ENCODE results near the gene LRFN2.

Gene LRFN2

DNA sequence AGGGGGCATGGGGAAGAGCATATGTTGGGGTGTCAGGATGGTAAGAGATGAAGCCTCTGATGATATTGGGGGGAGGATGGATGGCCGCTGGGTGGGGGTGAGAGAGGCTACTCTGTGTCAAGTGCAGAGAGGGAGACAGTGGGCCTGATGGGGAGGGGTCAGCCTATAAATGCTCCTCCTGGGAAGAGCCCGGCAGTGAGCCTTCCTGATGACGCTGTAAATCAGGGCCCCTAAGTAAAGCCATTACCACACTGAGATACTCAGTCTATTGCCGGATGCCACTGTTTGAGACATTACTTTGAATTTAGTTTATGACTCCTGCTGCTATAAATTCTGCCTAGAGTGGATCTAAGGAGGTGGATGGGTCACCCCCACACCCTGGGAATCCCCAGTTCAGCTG is 28.1 kb downstream of the LRFN2 start:
- TF ChIP-seq, protein P1, sequence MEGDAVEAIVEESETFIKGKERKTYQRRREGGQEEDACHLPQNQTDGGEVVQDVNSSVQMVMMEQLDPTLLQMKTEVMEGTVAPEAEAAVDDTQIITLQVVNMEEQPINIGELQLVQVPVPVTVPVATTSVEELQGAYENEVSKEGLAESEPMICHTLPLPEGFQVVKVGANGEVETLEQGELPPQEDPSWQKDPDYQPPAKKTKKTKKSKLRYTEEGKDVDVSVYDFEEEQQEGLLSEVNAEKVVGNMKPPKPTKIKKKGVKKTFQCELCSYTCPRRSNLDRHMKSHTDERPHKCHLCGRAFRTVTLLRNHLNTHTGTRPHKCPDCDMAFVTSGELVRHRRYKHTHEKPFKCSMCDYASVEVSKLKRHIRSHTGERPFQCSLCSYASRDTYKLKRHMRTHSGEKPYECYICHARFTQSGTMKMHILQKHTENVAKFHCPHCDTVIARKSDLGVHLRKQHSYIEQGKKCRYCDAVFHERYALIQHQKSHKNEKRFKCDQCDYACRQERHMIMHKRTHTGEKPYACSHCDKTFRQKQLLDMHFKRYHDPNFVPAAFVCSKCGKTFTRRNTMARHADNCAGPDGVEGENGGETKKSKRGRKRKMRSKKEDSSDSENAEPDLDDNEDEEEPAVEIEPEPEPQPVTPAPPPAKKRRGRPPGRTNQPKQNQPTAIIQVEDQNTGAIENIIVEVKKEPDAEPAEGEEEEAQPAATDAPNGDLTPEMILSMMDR (IDR thresholded peaks at IDR 0.05; ENCODE audit: borderline replicate concordance, insufficient read depth, low read depth, low read length): no peak
- H3K4me3 ChIP-seq (ENCODE audit: low read depth, low read length): no peak overlapping the region

DNA sequence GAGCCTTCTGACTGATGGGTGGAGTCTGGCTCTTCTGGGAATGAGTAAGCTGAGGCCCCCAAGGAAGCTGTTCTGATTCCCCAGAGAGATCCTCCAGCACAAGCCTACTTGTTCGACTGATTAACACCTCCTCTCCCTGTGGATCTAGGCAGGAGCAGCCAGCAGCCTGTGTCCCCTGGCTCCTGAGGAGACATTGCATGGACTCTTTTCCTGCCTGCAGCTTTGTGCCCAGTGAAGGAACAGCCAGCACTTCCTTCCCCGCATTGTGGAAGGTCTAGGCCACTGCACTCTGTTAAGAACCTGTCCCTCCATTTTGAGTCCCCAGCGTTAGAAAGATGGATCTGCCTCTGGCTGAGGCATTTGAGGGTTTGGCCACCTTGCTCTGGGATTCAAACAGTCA is 29.1 kb downstream of the LRFN2 start:
- TF ChIP-seq, protein P1 (IDR thresholded peaks at IDR 0.05; ENCODE audit: borderline replicate concordance, insufficient read depth, low read depth, low read length): no peak

DNA sequence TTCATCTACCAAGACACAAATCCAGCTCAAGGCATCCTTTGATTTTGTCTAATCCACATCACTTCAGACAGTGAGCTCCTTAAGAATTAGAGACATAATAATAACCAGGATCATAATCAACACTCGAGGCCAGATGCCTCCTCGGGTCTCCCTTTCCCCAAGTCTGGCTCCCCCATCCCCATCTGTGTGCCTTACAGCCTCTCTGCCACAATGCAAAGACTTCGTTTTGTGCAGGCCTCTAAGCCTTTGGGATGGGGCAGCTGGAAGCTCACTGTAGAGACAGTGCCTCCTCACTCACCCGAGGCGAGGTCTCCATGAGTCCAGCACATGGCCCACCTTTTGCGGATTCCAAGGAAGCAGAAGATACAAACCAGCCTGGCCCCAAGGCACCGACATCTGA is 30.3 kb downstream of the LRFN2 start:
- H3K4me3 ChIP-seq (ENCODE audit: low read depth, low read length): no peak overlapping the region
- TF ChIP-seq, protein P1 (IDR thresholded peaks at IDR 0.05; ENCODE audit: borderline replicate concordance, insufficient read depth, low read depth, low read length): no peak

More for the DNA sequence above, 29.1 kb downstream of the LRFN2 start:
- H3K4me3 ChIP-seq (ENCODE audit: low read depth, low read length): no peak overlapping the region

DNA sequence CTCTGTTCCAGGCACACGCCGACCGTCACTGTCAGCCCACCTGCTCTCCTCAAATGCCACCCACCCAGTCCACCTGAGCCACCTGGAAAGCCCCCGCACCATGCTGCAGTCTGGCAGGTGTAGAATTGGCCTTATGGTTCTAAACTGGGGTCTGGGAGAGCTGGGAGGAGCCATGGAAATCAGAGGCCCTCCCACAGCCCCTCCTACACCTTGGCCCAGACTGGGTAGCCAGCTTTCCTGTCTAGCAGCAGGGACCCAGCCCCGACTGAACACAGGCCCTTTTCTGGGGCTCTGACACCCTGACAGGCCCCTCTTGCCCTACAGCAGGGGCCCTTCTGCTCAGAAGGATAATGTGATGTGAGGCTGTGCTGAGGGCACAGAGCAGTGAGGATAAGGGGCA is 31.1 kb downstream of the LRFN2 start:
- TF ChIP-seq, protein P1 (IDR thresholded peaks at IDR 0.05; ENCODE audit: borderline replicate concordance, insufficient read depth, low read depth, low read length): no peak
- H3K4me3 ChIP-seq (ENCODE audit: low read depth, low read length): no peak overlapping the region

DNA sequence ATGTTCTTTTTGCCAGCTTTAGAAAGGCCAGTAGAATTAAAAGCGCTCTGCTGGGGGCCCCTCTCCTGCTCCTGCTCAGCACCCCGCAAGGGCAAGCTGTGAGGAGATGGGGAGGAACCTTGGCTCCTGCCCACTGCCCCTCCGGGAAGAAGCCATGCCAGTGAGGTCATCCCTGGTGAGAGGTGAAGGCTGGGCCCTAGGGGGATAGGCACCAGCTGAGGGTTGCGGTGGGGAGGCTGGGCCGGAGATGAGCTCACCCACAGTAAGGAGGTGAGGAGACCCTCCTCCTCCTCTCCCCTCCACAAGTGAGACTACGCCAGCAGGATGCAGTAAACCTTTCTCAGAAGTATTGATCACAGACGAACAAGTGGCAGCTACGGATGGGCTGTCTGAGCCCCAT is 32.1 kb downstream of the LRFN2 start:
- TF ChIP-seq, protein P1 (IDR thresholded peaks at IDR 0.05; ENCODE audit: borderline replicate concordance, insufficient read depth, low read depth, low read length): no peak

DNA sequence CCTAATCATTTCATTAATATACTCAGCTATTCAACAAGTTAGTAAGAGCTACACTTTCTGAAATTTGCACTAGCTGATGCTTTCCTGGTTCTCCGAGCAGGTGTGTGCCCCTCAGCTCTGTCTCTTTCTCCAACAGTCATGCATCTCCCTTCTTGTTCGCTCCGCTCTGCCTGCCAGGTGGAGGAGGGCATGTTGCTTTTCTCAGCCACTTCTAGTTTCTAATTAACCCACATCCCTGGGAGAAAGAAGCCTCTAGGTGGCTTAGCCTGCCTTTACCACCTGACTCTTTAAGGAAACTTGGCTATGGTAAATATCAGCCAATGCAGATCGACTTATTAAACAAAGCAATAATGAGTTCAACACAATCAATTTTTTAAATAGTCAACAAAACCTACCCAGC is 34.2 kb downstream of the LRFN2 start:
- no peak overlapping the region for H3K4me3 ChIP-seq (ENCODE audit: low read depth, low read length)
- TF ChIP-seq, protein P1 (IDR thresholded peaks at IDR 0.05; ENCODE audit: borderline replicate concordance, insufficient read depth, low read depth, low read length): no peak

More for the DNA sequence above, 32.1 kb downstream of the LRFN2 start:
- no peak overlapping the region for H3K4me3 ChIP-seq (ENCODE audit: low read depth, low read length)

DNA sequence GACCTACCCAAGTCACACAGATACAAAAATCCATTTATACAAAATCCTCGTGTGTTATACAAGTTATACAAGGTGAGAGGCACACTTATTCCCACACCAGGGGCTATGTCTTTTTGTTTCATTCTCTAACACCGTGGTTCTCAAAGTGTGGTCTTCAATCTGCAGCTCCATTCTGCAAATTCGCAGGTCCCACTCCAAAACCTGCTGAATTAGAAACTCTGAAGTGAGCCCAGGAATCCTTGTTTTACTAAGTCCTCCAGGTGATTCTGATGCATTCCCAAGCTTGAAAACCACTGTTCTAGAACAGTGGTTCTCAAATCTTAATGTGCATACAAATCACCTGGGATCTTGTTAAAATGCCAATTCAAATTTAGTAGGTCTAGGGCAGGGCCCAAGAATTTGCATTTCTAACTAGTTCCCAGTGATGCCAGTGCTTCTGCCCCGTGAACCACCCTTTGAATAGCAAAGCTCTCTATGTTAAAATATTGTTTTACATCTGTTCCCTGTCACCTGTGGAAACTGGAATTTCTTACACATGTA is 35.1 kb downstream of the LRFN2 start:
- H3K4me3 ChIP-seq (ENCODE audit: low read depth, low read length): no peak overlapping the region
- TF ChIP-seq, protein P1 (IDR thresholded peaks at IDR 0.05; ENCODE audit: borderline replicate concordance, insufficient read depth, low read depth, low read length): no peak
